ENCODE measurements around the gene GBP4.

Gene GBP4

DNA sequence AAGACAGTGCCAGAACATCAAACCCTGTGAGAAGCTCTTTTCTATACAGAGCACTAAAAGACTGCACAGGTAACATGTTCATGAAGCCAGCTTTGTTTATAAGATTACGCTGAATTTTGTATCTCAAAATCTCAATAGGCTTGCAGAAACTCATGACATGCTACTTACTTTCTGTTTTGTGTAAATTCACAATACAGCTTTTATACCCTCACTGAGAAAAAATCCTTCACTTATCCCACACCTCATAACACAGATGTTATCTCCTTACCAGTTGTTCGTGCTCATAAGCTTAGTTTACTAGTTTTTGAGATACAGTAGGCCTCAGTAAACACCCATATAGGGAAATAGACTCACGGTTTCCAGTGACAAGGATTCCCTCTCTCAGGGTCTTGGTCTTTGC, 48.8 kb downstream of the GBP4 start:
- no peak overlapping the region for H3K4me3 ChIP-seq (ENCODE audit: low read depth, low read length)
- TF ChIP-seq, protein P1, sequence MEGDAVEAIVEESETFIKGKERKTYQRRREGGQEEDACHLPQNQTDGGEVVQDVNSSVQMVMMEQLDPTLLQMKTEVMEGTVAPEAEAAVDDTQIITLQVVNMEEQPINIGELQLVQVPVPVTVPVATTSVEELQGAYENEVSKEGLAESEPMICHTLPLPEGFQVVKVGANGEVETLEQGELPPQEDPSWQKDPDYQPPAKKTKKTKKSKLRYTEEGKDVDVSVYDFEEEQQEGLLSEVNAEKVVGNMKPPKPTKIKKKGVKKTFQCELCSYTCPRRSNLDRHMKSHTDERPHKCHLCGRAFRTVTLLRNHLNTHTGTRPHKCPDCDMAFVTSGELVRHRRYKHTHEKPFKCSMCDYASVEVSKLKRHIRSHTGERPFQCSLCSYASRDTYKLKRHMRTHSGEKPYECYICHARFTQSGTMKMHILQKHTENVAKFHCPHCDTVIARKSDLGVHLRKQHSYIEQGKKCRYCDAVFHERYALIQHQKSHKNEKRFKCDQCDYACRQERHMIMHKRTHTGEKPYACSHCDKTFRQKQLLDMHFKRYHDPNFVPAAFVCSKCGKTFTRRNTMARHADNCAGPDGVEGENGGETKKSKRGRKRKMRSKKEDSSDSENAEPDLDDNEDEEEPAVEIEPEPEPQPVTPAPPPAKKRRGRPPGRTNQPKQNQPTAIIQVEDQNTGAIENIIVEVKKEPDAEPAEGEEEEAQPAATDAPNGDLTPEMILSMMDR (conservative IDR thresholded peaks at IDR 0.05; ENCODE audit: low read depth, low read length), result no peak
- no peak for DNase-seq (ENCODE audit: low read depth)

DNA sequence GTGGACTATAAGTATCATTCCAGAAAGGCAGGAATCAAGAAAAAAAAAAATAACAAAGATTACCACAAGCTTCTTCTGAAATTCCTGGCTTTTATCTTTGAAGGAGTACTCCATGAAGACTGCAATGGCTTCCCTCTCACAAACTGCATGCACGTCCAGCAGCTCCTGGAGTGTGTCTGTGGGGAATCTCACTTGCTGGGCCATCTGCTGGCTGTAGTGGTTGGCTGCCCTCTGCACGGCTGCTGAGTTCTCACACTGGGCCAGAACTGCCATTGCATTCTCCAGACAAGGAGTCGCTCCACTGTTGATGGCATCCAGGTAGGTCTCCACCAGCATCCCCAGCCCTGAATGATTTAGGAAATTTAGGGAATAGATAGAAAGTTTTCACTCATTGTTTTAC, 49.5 kb downstream of the GBP4 start:
- DNase-seq (ENCODE audit: low read depth), result peak; percentile 75
- TF ChIP-seq, protein P1 (conservative IDR thresholded peaks at IDR 0.05; ENCODE audit: low read depth, low read length), result peak; percentile 76
- no peak overlapping the region for H3K4me3 ChIP-seq (ENCODE audit: low read depth, low read length)

DNA sequence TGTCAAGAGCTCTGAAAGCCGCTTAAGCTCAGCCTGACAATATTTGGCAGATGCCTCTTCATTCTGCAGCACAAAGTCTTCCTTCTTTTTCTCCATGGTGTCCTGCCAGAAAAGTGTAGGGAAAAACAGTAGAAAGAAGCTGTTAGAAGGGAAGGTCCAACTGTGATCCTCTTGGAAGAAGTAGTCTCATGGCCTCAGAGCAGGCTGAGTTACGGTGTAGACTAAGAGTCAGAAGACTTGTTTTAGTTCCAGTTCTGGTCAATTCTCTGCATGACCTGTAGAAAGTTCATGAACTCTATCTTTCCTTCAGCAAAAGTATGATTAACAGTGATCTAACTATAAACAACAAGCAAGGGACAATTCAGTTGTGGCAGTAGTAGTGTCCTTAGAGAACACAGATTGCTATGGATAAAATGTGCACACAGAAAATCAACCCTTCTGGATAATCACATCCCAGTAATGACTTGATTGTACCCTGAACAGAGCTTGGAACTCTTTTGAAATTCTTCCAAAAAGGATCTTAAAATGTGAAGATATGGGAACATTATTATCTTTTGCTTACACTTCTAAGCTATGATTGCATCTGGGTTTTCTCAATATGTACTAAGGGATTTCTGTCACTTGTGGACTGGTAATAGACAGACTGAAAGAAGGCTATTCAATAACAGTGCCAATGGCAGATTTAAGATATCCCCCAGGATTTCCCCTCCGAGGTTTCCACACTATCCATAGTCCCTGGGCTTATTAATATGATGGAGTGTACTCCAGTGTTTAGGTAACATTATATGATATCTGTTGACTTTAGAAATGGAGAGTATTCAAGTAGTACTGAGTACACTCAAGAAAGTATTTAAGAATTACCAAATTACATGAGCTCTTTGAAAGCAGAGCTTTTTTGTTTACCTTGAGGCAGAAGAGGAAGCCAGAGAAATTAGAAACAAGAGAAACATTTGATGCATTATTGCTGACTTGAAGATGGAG, 50.8 kb downstream of the GBP4 start:
- H3K4me3 ChIP-seq (ENCODE audit: low read depth, low read length), result no peak overlapping the region
- no peak for DNase-seq (ENCODE audit: low read depth)
- TF ChIP-seq, protein P1 (conservative IDR thresholded peaks at IDR 0.05; ENCODE audit: low read depth, low read length), result no peak

DNA sequence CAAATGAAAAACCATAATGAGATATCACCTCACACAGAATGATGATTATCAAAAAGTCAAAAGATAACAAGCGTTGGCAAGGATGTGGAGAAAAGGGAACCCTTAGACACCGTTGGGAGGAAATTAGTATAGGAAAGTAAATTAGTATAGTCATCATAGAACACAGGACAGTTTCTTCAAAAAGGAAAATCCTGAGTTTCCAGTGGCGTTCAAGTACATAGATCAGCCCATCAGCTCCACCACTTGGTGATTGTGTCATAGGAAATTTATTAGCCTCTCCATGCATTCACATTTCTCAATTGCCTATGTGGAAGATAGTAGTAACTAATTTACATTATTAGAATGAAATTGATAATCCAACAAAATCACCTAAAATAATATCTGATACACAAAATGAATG, 52.0 kb downstream of the GBP4 start:
- no peak overlapping the region for H3K4me3 ChIP-seq (ENCODE audit: low read depth, low read length)
- TF ChIP-seq, protein P1 (conservative IDR thresholded peaks at IDR 0.05; ENCODE audit: low read depth, low read length), result no peak
- no peak for DNase-seq (ENCODE audit: low read depth)

DNA sequence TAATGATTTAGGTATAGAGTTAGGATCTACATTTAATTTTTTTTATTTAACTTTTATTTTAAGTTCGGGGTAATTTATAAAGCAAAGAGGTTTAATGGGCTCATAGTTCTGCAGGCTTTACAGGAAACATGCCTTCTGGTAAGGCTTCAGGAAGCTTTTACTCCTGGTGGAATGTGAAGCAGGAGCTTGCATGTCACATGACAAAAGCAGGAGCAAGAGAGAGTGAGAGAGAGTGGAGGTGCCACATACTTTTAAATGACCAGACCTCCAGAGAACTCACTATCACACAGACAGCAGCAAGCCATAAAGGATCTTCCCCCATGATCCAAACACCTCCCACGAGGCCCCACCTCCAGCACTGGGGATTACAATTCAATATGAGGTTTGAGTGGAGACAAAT, 55.3 kb downstream of the GBP4 start:
- H3K4me3 ChIP-seq (ENCODE audit: low read depth, low read length), result no peak overlapping the region
- no peak for DNase-seq (ENCODE audit: low read depth)
- TF ChIP-seq, protein P1 (conservative IDR thresholded peaks at IDR 0.05; ENCODE audit: low read depth, low read length), result no peak

DNA sequence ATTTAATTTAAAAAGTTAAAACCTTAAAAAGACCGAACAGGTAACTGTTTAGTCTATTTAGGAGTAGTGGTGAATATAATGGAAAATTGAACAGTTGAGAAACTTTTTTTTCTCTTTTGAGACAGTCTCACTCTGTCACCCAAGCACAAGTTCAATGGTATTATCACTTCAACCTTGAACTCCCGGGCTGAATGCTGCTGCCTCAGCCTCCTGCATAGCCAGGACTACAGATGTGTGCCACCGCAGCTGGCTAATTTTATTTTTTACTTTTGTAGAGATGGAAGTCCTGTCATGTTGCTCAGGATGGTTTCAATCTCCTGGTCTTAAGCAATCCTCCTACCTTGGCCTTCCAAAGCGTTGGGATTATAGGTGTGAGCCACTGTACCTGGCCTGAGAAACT, 56.6 kb downstream of the GBP4 start:
- TF ChIP-seq, protein P1 (conservative IDR thresholded peaks at IDR 0.05; ENCODE audit: low read depth, low read length), result no peak
- no peak overlapping the region for H3K4me3 ChIP-seq (ENCODE audit: low read depth, low read length)
- DNase-seq (ENCODE audit: low read depth), result no peak

DNA sequence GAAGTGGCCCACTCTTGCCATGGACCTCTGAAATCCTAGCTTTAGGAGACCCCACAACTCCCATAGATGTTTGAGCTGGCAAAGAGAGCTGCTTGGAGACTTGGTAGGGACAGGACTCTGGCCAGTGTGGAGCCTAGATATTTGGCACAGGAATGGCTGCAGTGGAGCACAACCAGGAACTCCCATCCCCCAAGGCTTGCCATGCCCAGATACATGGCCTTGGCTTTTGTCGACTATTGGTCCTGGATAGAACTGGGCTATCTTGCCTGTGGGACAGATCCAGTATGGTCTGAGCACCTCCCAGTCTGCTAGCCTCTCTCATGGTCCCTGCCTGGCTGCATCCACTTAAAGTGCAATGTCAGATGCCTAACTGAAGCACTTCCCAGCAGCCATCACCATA, 65.0 kb downstream of the GBP4 start:
- DNase-seq (ENCODE audit: low read depth), result no peak
- TF ChIP-seq, protein P1 (conservative IDR thresholded peaks at IDR 0.05; ENCODE audit: low read depth, low read length), result no peak

More for the DNA sequence above, 65.0 kb downstream of the GBP4 start:
- no peak overlapping the region for H3K4me3 ChIP-seq (ENCODE audit: low read depth, low read length)

Data from choroid plexus epithelial cell (primary cell).